K562 (cell line): Measurements from ENCODE around the gene KIR3DL2. TPM values are rescaled to one million over a fixed set of nuclear protein-coding genes. Genes with fewer than 3 reads are reported as not detected.

ENCODE experiments used
- CBX2 ChIP-seq: fragments of 200-600 bp; sonication (generic); IDR thresholded peaks from one replicate; pipeline ENCODE4 v1.6.1; 2012; ENCODE audit warnings: mild to moderate bottlenecking, low read length, inconsistent platforms; ENCODE audit not compliant: insufficient read depth, poor library complexity, severe bottlenecking
- TEAD4 ChIP-seq, 2 experiments: sonication (generic) in 1 of 2; formaldehyde crosslinking in 1 of 2; IDR thresholded peaks; 2 replicates each; pipeline versions ENCODE4 v1.6.1 to v1.8.0; 2012 to 2022; ENCODE audit warnings: borderline replicate concordance in 1 of 2, inconsistent platforms in 1 of 2, low read length in 1 of 2, mild to moderate bottlenecking in 1 of 2, missing genetic modification reagents in 1 of 2
- ZNF124 ChIP-seq: sonication (generic); formaldehyde crosslinking; IDR thresholded peaks from 2 replicates; pipeline ENCODE4 v1.8.1; 2022; ENCODE audit warnings: missing genetic modification reagents
- polyA plus RNA-seq, 8 experiments: library from polyadenylated mRNA; depleted of rRNA in 4 of 8; stranded (reverse) in 5 of 8; unstranded in 3 of 8; fragments of >200 nt; fragmentation: Nextera tagmentation in 2 of 8; fragmentation: Illumina TruSeq in 1 of 8; extraction: Ambion mirVana in 2 of 8; extraction: Trizol in 1 of 8; gene quantifications; 2 replicates each; pipeline versions ENCODE4 v1.2.1 to v1.2.3, GENCODE V29; 2011 to 2014; ENCODE audit warnings: inconsistent platforms in 1 of 8, missing spikeins in 1 of 8
- total RNA-seq, 7 experiments: library from RNA; depleted of rRNA in 6 of 7; stranded (reverse); fragments of >200 nt in 6 of 7; fragmentation: Illumina TruSeq in 2 of 7; extraction: Trizol in 2 of 7; gene quantifications; 2 replicates each; pipeline versions ENCODE4 v1.2.1 to v1.2.3, GENCODE V29; 2011 to 2021; ENCODE audit warnings: low replicate concordance in 1 of 7
- TF ChIP-seq, protein P1 (sequence below): fragments of 200-600 bp; sonication (generic); IDR thresholded peaks from one replicate; pipeline ENCODE4 v1.6.1; 2012; ENCODE audit warnings: mild to moderate bottlenecking, low read depth, low read length, inconsistent platforms

KIR3DL2 gene
- total and polyA plus RNA-seq, 9 of the 15 experiments (the other 6 are each of a cell fraction or from before 2014, with no cell fraction given) = not detected

GRCh38 chr19:54906819-54907218 is 56.6 kb downstream of the KIR3DL2 start (continued):
- TF ChIP-seq, protein P1, sequence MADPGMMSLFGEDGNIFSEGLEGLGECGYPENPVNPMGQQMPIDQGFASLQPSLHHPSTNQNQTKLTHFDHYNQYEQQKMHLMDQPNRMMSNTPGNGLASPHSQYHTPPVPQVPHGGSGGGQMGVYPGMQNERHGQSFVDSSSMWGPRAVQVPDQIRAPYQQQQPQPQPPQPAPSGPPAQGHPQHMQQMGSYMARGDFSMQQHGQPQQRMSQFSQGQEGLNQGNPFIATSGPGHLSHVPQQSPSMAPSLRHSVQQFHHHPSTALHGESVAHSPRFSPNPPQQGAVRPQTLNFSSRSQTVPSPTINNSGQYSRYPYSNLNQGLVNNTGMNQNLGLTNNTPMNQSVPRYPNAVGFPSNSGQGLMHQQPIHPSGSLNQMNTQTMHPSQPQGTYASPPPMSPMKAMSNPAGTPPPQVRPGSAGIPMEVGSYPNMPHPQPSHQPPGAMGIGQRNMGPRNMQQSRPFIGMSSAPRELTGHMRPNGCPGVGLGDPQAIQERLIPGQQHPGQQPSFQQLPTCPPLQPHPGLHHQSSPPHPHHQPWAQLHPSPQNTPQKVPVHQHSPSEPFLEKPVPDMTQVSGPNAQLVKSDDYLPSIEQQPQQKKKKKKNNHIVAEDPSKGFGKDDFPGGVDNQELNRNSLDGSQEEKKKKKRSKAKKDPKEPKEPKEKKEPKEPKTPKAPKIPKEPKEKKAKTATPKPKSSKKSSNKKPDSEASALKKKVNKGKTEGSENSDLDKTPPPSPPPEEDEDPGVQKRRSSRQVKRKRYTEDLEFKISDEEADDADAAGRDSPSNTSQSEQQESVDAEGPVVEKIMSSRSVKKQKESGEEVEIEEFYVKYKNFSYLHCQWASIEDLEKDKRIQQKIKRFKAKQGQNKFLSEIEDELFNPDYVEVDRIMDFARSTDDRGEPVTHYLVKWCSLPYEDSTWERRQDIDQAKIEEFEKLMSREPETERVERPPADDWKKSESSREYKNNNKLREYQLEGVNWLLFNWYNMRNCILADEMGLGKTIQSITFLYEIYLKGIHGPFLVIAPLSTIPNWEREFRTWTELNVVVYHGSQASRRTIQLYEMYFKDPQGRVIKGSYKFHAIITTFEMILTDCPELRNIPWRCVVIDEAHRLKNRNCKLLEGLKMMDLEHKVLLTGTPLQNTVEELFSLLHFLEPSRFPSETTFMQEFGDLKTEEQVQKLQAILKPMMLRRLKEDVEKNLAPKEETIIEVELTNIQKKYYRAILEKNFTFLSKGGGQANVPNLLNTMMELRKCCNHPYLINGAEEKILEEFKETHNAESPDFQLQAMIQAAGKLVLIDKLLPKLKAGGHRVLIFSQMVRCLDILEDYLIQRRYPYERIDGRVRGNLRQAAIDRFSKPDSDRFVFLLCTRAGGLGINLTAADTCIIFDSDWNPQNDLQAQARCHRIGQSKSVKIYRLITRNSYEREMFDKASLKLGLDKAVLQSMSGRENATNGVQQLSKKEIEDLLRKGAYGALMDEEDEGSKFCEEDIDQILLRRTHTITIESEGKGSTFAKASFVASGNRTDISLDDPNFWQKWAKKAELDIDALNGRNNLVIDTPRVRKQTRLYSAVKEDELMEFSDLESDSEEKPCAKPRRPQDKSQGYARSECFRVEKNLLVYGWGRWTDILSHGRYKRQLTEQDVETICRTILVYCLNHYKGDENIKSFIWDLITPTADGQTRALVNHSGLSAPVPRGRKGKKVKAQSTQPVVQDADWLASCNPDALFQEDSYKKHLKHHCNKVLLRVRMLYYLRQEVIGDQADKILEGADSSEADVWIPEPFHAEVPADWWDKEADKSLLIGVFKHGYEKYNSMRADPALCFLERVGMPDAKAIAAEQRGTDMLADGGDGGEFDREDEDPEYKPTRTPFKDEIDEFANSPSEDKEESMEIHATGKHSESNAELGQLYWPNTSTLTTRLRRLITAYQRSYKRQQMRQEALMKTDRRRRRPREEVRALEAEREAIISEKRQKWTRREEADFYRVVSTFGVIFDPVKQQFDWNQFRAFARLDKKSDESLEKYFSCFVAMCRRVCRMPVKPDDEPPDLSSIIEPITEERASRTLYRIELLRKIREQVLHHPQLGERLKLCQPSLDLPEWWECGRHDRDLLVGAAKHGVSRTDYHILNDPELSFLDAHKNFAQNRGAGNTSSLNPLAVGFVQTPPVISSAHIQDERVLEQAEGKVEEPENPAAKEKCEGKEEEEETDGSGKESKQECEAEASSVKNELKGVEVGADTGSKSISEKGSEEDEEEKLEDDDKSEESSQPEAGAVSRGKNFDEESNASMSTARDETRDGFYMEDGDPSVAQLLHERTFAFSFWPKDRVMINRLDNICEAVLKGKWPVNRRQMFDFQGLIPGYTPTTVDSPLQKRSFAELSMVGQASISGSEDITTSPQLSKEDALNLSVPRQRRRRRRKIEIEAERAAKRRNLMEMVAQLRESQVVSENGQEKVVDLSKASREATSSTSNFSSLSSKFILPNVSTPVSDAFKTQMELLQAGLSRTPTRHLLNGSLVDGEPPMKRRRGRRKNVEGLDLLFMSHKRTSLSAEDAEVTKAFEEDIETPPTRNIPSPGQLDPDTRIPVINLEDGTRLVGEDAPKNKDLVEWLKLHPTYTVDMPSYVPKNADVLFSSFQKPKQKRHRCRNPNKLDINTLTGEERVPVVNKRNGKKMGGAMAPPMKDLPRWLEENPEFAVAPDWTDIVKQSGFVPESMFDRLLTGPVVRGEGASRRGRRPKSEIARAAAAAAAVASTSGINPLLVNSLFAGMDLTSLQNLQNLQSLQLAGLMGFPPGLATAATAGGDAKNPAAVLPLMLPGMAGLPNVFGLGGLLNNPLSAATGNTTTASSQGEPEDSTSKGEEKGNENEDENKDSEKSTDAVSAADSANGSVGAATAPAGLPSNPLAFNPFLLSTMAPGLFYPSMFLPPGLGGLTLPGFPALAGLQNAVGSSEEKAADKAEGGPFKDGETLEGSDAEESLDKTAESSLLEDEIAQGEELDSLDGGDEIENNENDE = no peak
- TF ChIP-seq TEAD4 (IDR thresholded peaks at IDR 0.05; ENCODE audit: low read length) = no peak
- no peak for TF ChIP-seq TEAD4 (CRISPR knock-in tag; IDR thresholded peaks at IDR 0.05; ENCODE audit: borderline replicate concordance)
- no peak for TF ChIP-seq ZNF124 (CRISPR knock-in tag)
- TF ChIP-seq CBX2 = no peak
